ENCODE data around the gene SRPK2.

DNA sequence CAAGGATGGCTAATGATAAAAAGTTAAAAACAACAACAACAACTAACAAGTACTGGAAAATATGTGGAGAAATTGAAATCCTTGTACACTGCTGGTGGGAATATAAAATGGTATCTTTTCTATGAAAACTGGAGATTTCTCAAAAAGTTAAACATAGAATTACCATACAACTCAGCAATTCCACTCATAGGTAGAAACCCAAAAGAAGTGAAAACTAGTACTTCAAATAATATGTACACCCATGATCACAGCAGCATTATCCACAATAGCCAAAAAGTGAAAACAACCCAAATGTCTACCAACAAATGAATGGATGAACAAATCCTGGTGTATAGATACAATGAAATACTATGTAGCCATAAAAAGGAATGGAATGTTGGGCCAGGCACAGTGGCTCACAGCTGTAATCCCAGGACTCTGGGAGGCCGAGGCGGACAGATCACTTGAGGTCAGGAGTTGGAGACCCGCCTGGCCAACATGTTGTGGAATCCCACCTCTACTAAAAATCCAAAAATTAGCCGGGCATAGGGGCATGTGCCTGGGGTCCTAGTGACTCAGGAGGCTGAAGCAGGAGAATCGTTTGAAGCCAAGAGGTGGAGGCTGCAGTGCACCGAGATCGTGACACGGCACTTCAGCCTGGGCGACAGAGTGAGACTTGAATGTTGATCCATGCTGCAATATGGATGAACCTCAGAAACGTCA, 66.8 kb downstream of the SRPK2 start:
- TF ChIP-seq, protein P1, sequence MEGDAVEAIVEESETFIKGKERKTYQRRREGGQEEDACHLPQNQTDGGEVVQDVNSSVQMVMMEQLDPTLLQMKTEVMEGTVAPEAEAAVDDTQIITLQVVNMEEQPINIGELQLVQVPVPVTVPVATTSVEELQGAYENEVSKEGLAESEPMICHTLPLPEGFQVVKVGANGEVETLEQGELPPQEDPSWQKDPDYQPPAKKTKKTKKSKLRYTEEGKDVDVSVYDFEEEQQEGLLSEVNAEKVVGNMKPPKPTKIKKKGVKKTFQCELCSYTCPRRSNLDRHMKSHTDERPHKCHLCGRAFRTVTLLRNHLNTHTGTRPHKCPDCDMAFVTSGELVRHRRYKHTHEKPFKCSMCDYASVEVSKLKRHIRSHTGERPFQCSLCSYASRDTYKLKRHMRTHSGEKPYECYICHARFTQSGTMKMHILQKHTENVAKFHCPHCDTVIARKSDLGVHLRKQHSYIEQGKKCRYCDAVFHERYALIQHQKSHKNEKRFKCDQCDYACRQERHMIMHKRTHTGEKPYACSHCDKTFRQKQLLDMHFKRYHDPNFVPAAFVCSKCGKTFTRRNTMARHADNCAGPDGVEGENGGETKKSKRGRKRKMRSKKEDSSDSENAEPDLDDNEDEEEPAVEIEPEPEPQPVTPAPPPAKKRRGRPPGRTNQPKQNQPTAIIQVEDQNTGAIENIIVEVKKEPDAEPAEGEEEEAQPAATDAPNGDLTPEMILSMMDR (conservative IDR thresholded peaks at IDR 0.05; ENCODE audit: low read depth, low read length), result no peak
- TF ChIP-seq EZH2phosphoT487 (IDR thresholded peaks at IDR 0.05; ENCODE audit: borderline replicate concordance, low read length) (no peak), EZH2 (IDR thresholded peaks at IDR 0.05; ENCODE audit: low read length, unreplicated experiment) (no peak)

Data from PC-3 (cell line).